SK-N-SH treated with all-trans-retinoic acid at 6 μM for 48 hours (cell line): Measurements from ENCODE around the gene KCNQ5.

Experiments
- ARNTL ChIP-seq: fragments of 450-650 bp; formaldehyde crosslinking; IDR thresholded peaks from 2 replicates; pipeline ENCODE4 v1.5.0; 2020; ENCODE audit warnings: low read depth, mild to moderate bottlenecking, moderate library complexity, borderline replicate concordance
- BACH2 ChIP-seq: fragments of 250-450 bp; sonication (Bioruptor Pico); IDR thresholded peaks from 2 replicates; pipeline ENCODE4 v1.9.0; 2021; ENCODE audit warnings: mild to moderate bottlenecking, borderline replicate concordance
- ESRRG ChIP-seq: fragments of 250-450 bp; sonication (Bioruptor Pico); IDR thresholded peaks from 2 replicates; pipeline ENCODE4 v1.6.1; 2021; ENCODE audit warnings: mild to moderate bottlenecking
- OSR1 ChIP-seq: fragments of 250-450 bp; sonication (Bioruptor Pico); IDR thresholded peaks from 2 replicates; pipeline ENCODE4 v1.8.0; 2022; ENCODE audit warnings: moderate library complexity, mild to moderate bottlenecking, inconsistent platforms
- POU6F1 ChIP-seq: fragments of 250-450 bp; sonication (Bioruptor Pico); IDR thresholded peaks from 2 replicates; pipeline ENCODE4 v1.8.0; 2021; ENCODE audit warnings: low read depth, mild to moderate bottlenecking, moderate library complexity, borderline replicate concordance
- RARB ChIP-seq: fragments of 250-450 bp; sonication (Bioruptor Pico); IDR thresholded peaks from 2 replicates; pipeline ENCODE4 v1.8.0; 2021; ENCODE audit warnings: mild to moderate bottlenecking, moderate library complexity
- TCF4 ChIP-seq: fragments of 250-450 bp; sonication (Bioruptor Pico); IDR thresholded peaks from 2 replicates; pipeline ENCODE4 v1.8.0; 2021; ENCODE audit warnings: mild to moderate bottlenecking, moderate library complexity, borderline replicate concordance
- TOX ChIP-seq: fragments of 250-450 bp; sonication (Bioruptor Pico); IDR thresholded peaks from 2 replicates; pipeline ENCODE4 v1.8.0; 2021; ENCODE audit warnings: mild to moderate bottlenecking, moderate library complexity, borderline replicate concordance
- TSHZ2 ChIP-seq: fragments of 250-450 bp; sonication (Bioruptor Pico); IDR thresholded peaks from 2 replicates; pipeline ENCODE4 v1.5.0; 2020; ENCODE audit warnings: mild to moderate bottlenecking, moderate library complexity
- ZC3H10 ChIP-seq: fragments of 250-450 bp; sonication (Bioruptor Pico); IDR thresholded peaks from 2 replicates; pipeline ENCODE4 v1.5.1; 2021; ENCODE audit warnings: mild to moderate bottlenecking, moderate library complexity
- ZFP30 ChIP-seq: fragments of 450-650 bp; formaldehyde crosslinking; IDR thresholded peaks from 2 replicates; pipeline ENCODE4 v1.5.0; 2022; ENCODE audit warnings: mild to moderate bottlenecking, moderate library complexity
- ZNF8 ChIP-seq: fragments of 450-650 bp; formaldehyde crosslinking; IDR thresholded peaks from 2 replicates; pipeline ENCODE4 v1.5.0; 2020; ENCODE audit warnings: mild to moderate bottlenecking, moderate library complexity
- TF ChIP-seq, protein P1 (sequence below): fragments of 250-450 bp; sonication (Bioruptor Pico); IDR thresholded peaks from 2 replicates; pipeline ENCODE4 v1.5.1; 2020; ENCODE audit warnings: low read depth, mild to moderate bottlenecking, moderate library complexity
- TF ChIP-seq, protein P2 (sequence below): fragments of 250-450 bp; sonication (Bioruptor Pico); IDR thresholded peaks from 2 replicates; pipeline ENCODE4 v1.8.0; 2020; ENCODE audit warnings: mild to moderate bottlenecking, moderate library complexity, borderline replicate concordance

DNA sequence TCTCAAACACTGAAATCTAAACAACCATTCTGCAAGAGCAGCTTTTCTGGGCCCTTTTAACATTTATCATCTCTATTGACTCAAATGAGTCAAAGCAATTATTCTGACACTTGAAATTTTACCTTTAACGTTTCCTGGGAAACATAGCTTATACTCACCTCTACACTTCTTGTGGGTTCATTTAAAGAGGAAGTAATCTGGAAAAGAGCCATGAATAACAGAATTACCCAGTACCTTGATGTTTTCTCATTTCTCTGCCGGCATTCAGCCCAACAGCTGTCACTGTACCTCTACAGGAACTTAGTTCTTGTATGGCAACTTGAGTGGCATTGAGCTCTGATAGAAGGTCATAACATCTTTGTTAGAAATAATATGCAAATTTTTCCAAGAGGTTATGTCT, 272.2 kb downstream of the KCNQ5 start:
- TF ChIP-seq ARNTL (no peak), OSR1 (CRISPR knock-in tag) (no peak), ZC3H10 (CRISPR knock-in tag) (no peak), ZFP30 (CRISPR knock-in tag) (no peak), RARB (CRISPR knock-in tag) (no peak), TOX (no peak), TSHZ2 (CRISPR knock-in tag) (no peak), TCF4 (CRISPR knock-in tag) (no peak), ZNF8 (no peak), BACH2 (CRISPR knock-in tag) (no peak), ESRRG (CRISPR knock-in tag) (no peak), POU6F1 (CRISPR knock-in tag) (no peak)
- TF ChIP-seq, protein P1, sequence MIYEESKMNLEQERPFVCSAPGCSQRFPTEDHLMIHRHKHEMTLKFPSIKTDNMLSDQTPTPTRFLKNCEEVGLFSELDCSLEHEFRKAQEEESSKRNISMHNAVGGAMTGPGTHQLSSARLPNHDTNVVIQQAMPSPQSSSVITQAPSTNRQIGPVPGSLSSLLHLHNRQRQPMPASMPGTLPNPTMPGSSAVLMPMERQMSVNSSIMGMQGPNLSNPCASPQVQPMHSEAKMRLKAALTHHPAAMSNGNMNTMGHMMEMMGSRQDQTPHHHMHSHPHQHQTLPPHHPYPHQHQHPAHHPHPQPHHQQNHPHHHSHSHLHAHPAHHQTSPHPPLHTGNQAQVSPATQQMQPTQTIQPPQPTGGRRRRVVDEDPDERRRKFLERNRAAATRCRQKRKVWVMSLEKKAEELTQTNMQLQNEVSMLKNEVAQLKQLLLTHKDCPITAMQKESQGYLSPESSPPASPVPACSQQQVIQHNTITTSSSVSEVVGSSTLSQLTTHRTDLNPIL (CRISPR knock-in tag): no peak
- TF ChIP-seq, protein P2, sequence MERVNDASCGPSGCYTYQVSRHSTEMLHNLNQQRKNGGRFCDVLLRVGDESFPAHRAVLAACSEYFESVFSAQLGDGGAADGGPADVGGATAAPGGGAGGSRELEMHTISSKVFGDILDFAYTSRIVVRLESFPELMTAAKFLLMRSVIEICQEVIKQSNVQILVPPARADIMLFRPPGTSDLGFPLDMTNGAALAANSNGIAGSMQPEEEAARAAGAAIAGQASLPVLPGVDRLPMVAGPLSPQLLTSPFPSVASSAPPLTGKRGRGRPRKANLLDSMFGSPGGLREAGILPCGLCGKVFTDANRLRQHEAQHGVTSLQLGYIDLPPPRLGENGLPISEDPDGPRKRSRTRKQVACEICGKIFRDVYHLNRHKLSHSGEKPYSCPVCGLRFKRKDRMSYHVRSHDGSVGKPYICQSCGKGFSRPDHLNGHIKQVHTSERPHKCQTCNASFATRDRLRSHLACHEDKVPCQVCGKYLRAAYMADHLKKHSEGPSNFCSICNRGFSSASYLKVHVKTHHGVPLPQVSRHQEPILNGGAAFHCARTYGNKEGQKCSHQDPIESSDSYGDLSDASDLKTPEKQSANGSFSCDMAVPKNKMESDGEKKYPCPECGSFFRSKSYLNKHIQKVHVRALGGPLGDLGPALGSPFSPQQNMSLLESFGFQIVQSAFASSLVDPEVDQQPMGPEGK (CRISPR knock-in tag): no peak
